ENCODE data around the gene LARP4B. TPM values are rescaled to one million over a fixed set of nuclear protein-coding genes. Genes with fewer than 3 reads are reported as not detected.
"Not testable (repeated sequence)": the region's sequence is repeated elsewhere in the genome, so short reads cannot be mapped to it uniquely, and the experiment has no call there.

Gene LARP4B
- total RNA-seq, 1 donor from 2014 or later, result 72.9 TPM

DNA sequence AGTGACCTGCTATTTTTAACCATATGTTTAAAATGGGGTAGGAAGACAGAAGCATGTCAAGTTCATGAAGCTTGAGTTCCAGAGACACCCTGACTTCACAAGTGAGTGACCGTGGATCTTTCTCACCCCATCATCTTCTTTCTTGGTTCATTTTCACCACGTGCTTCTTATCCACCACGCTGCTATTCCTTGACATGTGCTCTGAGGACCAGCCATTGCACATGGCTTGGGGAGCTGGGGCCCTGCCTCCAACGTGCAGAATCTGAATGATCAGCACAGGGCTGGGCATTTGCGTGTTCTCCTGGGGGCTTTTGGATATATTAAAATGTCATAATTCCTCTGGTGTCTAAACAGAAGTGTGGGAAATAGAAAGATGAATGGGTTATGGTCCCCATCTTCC is 31.7 kb upstream of the LARP4B start:
- ATAC-seq (no peak), DNase-seq (no peak)
- intact Hi-C loops (cut with micrococcal nuclease), result no loop called here

DNA sequence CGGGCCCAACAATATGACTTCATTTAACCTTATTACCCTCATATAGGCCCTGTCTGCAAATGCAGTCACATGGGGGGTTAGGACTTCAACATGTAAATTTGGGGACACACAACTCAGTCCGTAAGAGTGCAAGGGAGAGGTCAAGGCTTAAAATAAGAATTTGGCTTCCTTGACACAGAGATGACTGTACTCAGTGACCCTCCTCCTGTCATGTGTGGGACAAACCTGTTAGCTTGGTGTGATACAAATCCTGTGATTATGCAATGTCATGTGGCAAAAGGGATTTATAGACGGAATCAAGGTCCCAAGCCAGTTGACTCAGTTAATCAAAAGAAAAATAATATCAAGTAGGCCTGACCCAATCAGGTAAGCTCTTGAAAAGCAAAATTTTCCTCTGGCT is 30.8 kb upstream of the LARP4B start:
- DNase-seq, result no peak
- ATAC-seq, result no peak
- intact Hi-C loops (cut with micrococcal nuclease), result no loop called here

DNA sequence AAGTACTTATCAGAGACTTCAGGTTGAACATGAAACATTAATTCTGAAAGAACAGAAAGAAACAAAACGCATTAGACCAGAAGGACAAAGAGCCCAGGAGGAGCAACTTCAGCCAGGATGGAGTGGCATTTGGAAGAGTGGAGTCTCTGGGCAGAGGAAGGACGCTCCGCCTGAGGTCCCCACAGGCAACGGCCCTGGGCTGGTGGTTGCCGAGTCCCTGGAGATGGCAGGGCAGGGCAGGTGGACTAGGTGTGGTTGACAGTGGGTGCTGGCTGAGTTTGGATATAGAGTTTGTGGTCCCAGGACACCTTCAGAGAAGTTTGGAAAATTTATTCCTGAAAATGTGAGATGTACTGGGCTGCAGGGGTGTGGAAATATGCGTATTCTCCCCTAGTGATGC is 27.4 kb upstream of the LARP4B start:
- DNase-seq (no peak), ATAC-seq (no peak)
- intact Hi-C loops (cut with micrococcal nuclease), result no loop called here

DNA sequence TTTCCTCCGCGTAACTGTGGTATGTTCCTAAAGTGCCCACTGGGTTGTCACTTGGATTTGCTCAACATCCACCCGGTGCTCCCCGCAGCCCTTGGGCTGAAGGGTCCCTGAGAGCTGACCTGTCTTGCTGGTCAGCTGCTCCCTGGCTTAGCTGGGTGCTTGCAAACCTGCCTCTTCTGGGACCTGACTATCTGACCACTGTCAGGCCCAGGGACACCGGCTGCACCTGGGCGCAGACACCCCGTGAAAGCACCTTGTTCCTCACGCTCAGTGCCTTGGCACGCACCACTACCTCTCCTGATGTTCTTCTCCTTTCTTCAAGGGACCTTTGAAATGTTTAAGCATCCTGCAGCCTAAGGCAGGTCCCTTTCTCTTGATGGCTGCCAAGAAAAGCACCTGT is 26.6 kb upstream of the LARP4B start:
- DNase-seq (no peak), ATAC-seq (no peak)
- intact Hi-C loops (cut with micrococcal nuclease), result no loop called here

DNA sequence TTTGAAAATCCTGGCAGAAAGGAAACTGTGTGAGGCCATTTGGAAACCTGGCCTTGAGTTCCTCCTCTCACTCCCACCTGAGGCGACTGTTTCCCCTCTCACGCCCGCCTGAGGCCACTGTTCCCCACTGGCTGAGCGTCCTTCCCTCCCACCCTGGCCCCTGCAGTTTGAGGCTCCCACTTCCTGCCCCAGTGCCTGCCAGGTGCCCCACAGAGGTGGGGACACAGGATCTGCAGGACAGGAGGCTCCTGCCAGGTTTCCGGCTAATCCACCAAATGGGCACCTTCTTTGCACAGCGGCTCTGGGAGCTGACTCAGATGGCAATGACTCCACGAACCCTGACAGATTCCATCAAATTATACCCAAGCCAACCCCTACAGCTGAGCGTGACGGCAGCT is 24.3 kb upstream of the LARP4B start:
- intact Hi-C loops (cut with micrococcal nuclease), result no loop called here
- ATAC-seq, result no peak
- DNase-seq, result no peak

DNA sequence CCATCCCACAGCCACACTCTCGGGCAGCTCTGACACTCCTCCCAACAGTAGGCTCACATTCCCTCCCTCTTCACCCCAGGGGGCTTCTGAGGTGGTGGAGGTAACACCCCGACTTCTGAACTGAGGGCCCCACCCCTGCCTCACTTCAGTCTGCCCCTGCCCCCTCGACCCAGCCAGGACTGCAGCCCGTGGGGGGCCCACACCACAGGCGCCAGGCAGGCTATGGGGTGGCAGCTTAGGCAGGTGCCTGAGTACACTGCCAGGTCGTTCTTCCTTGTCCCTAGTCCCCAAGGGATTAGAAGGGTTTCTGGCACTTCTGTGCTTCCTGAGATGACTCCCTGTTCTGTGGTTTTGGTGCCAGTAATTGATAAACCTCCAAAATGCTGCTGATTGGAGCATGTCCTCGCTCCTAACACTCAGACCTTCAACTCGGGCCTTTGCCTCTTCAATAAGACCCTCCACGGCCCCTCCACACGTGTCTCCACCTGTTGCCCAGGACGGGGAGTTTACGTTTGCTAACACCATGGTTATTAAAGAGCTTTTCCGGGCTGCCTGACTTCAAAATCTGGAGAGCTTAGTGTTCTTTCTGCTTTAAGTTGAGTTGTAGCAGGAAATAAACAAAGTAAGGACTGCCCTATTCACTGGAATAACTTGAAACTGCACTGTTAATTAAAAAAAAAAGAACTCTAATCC is 23.8 kb upstream of the LARP4B start:
- intact Hi-C loops (cut with micrococcal nuclease), result no loop called here
- DNase-seq (no peak), ATAC-seq (no peak)

DNA sequence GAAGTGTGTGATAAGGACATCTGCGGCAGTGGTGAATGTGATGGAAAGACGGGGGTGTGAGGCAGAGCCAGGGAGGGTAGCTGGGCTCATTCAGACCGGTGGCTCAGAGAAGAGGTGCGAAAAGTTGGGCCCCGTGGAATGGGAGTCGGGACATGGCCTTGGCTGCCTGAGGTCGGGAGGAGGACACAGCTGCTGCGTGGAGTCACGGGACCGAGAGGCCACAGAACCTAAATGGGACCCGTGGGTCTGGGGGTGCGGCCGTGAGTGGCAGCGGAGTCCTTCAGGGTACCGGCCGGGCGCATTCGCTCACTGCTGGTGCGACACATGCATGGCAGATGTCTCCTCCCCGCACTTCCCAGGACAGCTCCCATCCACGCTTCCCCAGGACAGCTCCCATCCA is 22.9 kb upstream of the LARP4B start:
- DNase-seq (no peak), ATAC-seq (no peak)
- intact Hi-C loops (cut with micrococcal nuclease), result no loop called here

DNA sequence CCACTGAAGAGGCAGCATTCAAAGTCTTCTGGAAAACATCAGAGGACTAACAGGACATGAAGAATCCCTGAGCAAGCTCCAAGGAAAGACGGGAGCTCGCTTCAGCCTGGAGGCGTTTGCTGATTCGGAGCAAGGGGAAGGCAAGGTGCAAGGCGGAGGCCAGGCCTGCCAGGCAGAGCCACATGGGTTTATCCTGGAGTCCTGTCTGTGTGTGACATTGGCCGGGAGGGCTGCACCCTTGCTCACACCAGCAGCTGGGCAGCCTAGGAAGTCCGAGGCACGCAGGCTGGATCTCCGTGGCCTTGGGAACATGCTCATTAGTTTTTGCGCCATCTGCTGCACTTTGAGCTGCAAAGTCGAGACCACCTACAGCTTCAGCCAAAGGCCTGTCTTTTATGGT is 22.3 kb upstream of the LARP4B start:
- DNase-seq (no peak), ATAC-seq (no peak)
- intact Hi-C loops (cut with micrococcal nuclease), result no loop called here

DNA sequence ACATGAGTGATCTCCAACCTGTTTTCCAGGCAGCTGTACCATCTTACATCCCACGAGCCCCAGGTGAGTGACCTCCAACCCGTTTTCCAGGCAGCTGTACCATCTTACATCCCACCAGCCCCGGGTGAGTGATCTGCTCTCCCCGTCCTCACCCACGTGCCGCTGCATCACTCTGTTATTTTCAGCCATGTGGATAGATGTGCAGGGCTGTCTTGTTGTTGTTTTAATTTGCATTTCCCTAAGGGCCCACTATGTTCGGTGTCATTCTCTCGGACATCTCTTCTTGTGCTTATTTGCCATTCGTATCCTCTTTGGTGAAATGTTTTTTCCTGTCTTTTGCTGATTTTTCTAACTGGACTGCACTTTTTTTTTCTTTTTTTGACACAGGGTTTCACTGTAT is 17.9 kb upstream of the LARP4B start:
- ATAC-seq, result no peak
- DNase-seq, result no peak
- intact Hi-C loops (cut with micrococcal nuclease), result no loop called here

DNA sequence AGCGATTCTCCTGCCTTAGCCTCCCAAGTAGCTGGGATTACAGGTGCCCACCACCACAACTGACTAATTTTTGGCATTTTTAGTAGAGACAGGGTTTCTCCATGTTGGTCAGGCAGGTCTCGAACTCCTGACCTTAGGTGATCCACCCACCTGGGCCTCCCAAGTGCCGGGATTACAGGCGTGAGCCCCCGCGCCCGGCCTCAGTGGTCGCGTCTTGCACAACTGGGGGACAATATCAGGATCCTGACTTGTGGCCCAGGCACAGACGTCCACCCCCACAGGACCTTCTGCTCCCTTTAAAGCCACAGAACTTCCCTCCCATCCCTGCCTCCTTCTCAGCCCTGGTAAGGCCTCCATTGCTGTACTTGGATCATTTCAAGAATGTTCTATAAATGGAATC is 16.8 kb upstream of the LARP4B start:
- DNase-seq (no peak), ATAC-seq (no peak)
- intact Hi-C loops (cut with micrococcal nuclease), result no loop called here

DNA sequence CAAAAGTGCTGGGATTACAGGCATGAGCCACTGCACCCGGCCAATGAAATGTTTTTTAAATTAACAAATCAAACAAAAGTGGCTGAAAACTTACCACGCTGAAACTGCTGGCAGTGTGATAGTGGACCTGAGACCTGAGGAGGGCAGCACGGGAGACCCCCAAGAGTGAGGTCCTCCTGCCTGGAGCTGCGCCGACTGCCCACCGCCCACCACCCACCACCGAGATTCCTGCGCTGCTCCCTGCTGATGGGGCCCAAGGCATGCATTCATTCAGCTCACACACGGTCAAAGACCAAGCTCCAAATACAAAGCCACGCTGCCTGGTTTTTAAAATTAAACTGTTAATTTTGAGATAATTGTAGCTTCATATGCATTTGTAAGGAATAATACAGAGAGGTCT is 16.4 kb upstream of the LARP4B start:
- intact Hi-C loops (cut with micrococcal nuclease), result no loop called here
- ATAC-seq (no peak), DNase-seq (no peak)

DNA sequence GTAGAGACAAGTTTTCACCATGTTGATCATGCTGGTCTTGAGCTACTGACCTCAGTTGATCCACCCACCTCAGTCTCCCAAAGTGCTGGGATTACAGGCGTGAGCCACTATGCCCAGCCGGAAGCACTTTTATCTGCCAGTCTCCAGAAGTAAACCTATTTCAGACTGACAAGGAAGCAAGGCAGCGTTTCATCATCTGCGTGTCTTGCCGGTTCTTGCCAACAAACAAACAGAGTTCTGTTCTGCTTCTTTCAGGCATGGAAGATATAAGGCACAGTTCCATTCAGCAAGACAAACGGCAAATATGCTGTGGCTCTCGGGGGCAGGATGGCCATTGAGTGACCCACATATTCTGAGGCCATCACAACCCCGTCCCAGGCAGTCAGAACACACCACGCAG is 15.5 kb upstream of the LARP4B start:
- DNase-seq (no peak), ATAC-seq (no peak)
- intact Hi-C loops (cut with micrococcal nuclease), result no loop called here

DNA sequence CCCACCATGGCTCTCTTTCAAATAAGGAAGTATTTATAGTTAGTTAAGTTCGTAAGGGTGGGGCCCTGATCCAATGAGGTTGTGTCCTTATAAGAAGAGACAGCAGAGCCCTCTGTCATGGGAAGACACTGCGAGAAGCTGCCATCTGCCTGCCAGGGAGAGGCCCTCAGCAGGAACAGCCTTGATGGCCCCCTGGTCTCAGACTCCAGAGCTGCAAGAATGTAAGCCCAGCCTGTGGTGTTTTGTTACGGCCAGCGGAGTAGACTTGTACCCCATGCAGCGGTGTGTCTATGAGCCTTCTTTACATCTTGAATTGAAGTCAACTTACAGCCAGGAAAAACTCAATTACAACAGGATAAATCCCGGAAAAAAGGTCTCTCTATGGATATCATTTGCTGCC is 14.3 kb upstream of the LARP4B start:
- intact Hi-C loops (cut with micrococcal nuclease), result no loop called here
- DNase-seq (no peak), ATAC-seq (no peak)

DNA sequence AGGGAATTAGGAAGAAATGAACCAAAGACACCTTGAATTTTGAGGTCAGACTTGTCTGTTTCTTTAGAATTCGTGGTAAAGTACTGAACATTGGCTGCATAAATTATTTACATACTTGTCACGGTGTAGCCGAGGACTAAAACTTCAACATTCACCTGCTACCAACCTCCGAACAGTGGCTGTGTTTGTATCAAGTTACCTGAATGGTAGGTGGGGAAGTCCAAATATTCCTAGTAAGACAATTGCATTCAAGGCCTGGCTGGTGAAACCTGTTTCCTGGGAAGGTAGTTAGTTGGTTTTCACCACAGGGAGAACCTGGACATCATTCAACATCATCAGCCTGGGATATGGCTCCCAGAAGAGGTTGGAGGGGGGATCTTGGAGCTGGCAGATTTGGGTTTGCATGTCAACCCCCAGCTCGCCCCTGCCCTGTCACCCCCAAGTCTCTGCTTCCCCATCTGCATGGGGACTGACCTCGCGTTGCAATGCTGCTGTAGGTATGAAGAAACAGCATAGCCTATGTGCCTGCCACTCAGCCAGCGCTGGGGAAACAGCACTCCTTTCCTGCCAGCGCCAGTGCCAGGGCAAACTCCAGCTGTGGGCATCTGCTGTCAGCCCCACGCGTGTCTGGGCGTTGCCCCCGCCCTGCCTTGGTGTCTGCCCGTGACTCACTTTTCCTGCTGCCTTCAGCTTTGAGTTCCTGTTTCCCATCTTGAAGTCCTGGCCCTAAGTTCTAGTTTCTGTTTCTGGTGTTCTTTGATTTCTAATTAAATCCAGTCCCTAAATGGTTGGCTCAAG is 12.7 kb upstream of the LARP4B start:
- intact Hi-C loops (cut with micrococcal nuclease), result no loop called here
- DNase-seq (peak; percentile 77), ATAC-seq (peak; percentile 76)

DNA sequence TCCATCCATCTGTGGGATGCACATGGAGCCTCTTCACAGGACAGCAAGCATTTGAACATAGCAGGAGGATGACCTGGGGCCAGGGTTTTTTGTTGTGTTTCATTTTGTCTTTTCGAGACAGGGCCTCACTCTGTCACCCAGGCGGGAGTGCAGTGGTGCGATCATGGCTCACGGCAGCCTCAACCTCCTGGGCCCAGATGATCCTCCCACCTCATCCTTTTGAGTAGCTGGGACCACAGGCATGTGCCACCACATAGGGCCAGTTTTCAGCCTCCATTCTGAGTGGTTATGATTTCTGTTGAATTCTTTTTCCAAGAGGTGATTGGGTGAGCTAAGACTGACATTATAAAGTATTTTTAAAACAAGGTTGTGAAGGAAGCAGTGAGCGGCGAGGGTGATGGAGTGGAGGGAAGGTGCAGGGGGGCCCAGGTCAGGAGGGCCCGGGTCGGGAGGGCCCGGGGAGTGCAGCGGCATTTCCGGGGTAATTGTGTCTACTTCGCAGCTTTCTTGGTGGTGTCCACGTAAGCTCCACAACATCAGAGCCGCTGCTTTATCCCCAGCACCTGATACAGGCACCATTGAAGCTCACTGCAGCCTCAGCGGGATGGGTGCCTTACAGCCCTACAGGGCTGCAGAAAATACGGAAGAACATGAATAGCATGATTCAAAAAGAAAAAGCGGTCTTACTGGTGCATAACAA is 12.0 kb upstream of the LARP4B start:
- intact Hi-C loops (cut with micrococcal nuclease), result no loop called here
- ATAC-seq, result no peak
- no peak for DNase-seq

DNA sequence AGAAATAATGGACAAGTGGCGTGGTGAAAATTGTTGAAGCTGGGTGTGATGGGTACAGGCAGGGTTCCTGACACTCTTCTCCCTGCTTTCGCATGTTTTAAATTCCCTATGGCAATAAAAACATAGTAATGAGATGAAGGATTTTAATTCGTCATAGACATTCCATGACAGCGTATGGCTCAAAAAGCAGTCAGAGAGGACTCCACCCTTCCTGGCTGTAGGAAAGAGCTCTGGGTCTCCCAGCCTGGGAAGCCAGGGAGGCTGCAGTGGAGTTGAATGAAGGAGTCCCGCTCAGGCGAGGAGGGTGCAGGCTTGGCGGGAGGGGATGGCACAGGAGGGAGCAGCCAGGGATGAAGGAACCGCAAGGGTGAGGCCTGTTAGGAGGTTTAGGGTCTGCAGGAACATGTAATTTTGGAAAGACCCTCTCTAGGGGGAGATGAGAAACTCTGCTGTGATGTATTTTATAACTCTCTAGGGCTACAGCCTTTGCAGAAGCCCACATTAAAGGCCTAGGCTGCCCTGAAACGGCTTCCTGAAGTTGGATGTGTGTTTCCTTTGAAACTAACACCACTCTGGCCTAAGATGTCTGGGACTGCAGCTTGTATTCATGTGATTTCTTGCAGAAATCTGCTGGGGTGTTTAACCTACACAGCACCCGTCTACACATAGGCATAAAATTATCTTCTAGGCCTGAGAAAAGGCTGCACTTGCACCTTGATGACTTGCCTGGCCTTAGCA is 7.6 kb upstream of the LARP4B start:
- DNase-seq (no peak), ATAC-seq (no peak)
- intact Hi-C loops (cut with micrococcal nuclease), result no loop called here

DNA sequence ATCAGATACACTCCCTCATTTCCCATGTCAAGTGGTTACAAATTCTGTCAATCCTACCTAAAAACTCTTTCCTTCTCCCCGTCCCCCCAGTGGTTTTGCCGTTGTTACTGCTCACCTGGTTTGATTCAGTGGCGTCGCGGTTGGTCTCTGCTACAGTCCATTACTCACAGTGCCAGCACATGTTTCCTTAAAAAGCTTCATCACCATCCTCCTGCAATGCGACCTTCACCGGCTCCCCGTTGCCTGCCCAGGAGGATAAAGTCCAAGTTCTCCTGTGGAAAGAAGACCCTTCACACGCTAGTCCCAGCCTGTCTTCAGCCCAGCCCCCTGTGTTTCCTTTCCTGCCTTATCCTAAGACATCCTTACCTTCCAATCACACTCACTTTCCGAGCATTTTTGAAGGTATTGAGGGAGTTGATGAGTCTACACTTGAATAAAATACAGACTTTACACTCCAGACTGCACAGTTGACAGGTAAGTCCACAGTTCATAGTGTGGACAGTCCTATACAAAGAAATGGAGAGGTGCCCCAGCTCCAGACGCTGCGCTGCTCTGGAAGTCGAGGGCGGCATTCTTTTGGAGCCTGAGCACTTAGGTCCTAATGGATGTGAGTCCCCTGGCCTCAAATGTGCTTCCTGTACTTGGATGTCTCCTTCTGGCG is 3.4 kb upstream of the LARP4B start:
- DNase-seq (no peak), ATAC-seq (no peak)
- intact Hi-C loops (cut with micrococcal nuclease), result no loop called here

DNA sequence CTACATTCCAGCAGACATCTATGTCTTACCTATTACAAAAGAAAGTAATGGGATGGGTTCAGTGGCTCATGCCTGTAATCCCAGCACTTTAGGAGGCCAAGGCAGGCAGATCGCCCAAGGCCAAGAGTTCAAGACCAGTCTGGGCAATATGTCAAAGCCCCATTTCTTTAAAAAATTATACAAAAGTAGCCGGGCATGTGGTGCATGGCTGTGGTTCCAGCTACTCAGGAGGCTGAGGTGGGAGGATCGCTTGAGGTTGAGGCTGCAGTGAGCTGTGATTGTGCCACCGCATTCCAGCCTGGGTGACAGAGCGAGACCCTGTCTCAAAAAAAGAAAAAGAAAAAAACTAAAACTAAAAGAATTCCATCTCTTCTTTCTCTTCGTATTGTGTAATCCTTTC is 2.7 kb upstream of the LARP4B start:
- ATAC-seq; DNase-seq; intact Hi-C loops (cut with micrococcal nuclease): not testable (repeated sequence)

DNA sequence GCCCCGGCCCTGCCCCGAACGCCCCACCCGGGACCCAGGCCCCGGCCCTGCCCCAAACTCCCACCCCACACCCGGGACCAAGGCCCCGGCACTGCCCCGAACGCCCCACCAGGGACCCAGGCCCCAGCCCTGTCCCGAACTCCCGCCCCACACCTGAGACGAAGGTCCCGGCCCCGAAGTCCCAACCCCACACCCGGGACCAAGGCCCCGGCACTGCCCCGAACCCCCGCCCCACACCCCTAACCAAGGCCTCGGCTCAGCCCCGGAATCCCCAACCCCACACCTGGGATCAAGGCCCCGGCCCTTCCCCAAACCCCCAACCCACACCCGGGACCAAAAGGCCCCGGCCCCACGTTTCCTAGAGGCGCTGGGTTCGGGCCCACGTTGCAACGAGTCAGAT is 1.1 kb upstream of the LARP4B start:
- intact Hi-C loops (cut with micrococcal nuclease), result no loop called here
- DNase-seq, result no peak
- ATAC-seq, result no peak
